ENCODE data around the gene UNC13C.

UNC13C gene

GRCh38 chr15:54280726-54281125 lies 302.5 kb downstream of the UNC13C start:
- Histone ChIP-seq H3K9me3 (ENCODE audit: control insufficient read depth, insufficient read depth, low read length) (no peaks in the 10 kb centered on the region), H4K20me1 (ENCODE audit: control insufficient read depth, insufficient read depth, low read depth, low read length) (no peaks in the 10 kb centered on the region), H3F3A (ENCODE audit: control insufficient read depth, insufficient read depth) (no peaks in the 10 kb centered on the region), H3K36me3 (ENCODE audit: control insufficient read depth, low read length) (no peaks in the 10 kb centered on the region), H3K79me2 (ENCODE audit: control insufficient read depth, low read length) (no peaks in the 10 kb centered on the region), H3K4me3 (ENCODE audit: low read length) (no peak overlapping the region), H3K27me3 (ENCODE audit: control insufficient read depth, low read length) (no peaks in the 10 kb centered on the region), H3K4me2 (ENCODE audit: low read length) (no peak overlapping the region), H3K9me2 (replicated peaks; ENCODE audit: control insufficient read depth, low read length) (no peaks in the 10 kb centered on the region), H3K4me1 (ENCODE audit: control insufficient read depth, low read length) (no peaks in the 10 kb centered on the region), H3K27ac (ENCODE audit: low read depth, low read length) (no peak overlapping the region)
- no peak for TF ChIP-seq EZH2phosphoT487 (IDR thresholded peaks at IDR 0.05; ENCODE audit: borderline replicate concordance, low read length)
- no peak for TF ChIP-seq CTCF (IDR thresholded peaks at IDR 0.05; ENCODE audit: low read depth, low read length, poor library complexity, severe bottlenecking)

GRCh38 chr15:54282228-54282836 lies 304.1 kb downstream of the UNC13C start:
- H3K4me1 ChIP-seq (ENCODE audit: control insufficient read depth, low read length), result no peaks in the 10 kb centered on the region
- no peak overlapping the region for H3K4me2 ChIP-seq (ENCODE audit: low read length)
- H3K36me3 ChIP-seq (ENCODE audit: control insufficient read depth, low read length), result no peaks in the 10 kb centered on the region
- no peaks in the 10 kb centered on the region for H4K20me1 ChIP-seq (ENCODE audit: control insufficient read depth, insufficient read depth, low read depth, low read length)
- TF ChIP-seq CTCF (IDR thresholded peaks at IDR 0.05; ENCODE audit: low read depth, low read length, poor library complexity, severe bottlenecking) (no peak), EZH2phosphoT487 (IDR thresholded peaks at IDR 0.05; ENCODE audit: borderline replicate concordance, low read length) (no peak)
- H3K79me2 ChIP-seq (ENCODE audit: control insufficient read depth, low read length), result no peaks in the 10 kb centered on the region
- H3F3A ChIP-seq (ENCODE audit: control insufficient read depth, insufficient read depth), result no peaks in the 10 kb centered on the region
- no peaks in the 10 kb centered on the region for H3K9me3 ChIP-seq (ENCODE audit: control insufficient read depth, insufficient read depth, low read length)
- no peak overlapping the region for H3K4me3 ChIP-seq (ENCODE audit: low read length)
- H3K9me2 ChIP-seq (replicated peaks; ENCODE audit: control insufficient read depth, low read length), result no peaks in the 10 kb centered on the region
- H3K27me3 ChIP-seq (ENCODE audit: control insufficient read depth, low read length), result no peaks in the 10 kb centered on the region
- H3K27ac ChIP-seq (ENCODE audit: low read depth, low read length), result no peak overlapping the region

GRCh38 chr15:54288049-54288448 lies 309.8 kb downstream of the UNC13C start:
- no peaks in the 10 kb centered on the region for H3K79me2 ChIP-seq (ENCODE audit: control insufficient read depth, low read length)
- H4K20me1 ChIP-seq (ENCODE audit: control insufficient read depth, insufficient read depth, low read depth, low read length), result no peaks in the 10 kb centered on the region
- H3K9me3 ChIP-seq (ENCODE audit: control insufficient read depth, insufficient read depth, low read length), result no peaks in the 10 kb centered on the region
- H3K4me1 ChIP-seq (ENCODE audit: control insufficient read depth, low read length), result no peaks in the 10 kb centered on the region
- H3K4me2 ChIP-seq (ENCODE audit: low read length), result no peak overlapping the region
- no peaks in the 10 kb centered on the region for H3F3A ChIP-seq (ENCODE audit: control insufficient read depth, insufficient read depth)
- H3K9me2 ChIP-seq (replicated peaks; ENCODE audit: control insufficient read depth, low read length), result no peaks in the 10 kb centered on the region
- no peak for TF ChIP-seq CTCF (IDR thresholded peaks at IDR 0.05; ENCODE audit: low read depth, low read length, poor library complexity, severe bottlenecking)
- no peak for TF ChIP-seq EZH2phosphoT487 (IDR thresholded peaks at IDR 0.05; ENCODE audit: borderline replicate concordance, low read length)
- H3K36me3 ChIP-seq (ENCODE audit: control insufficient read depth, low read length), result no peaks in the 10 kb centered on the region
- H3K27ac ChIP-seq (ENCODE audit: low read depth, low read length), result no peak overlapping the region
- no peaks in the 10 kb centered on the region for H3K27me3 ChIP-seq (ENCODE audit: control insufficient read depth, low read length)
- no peak overlapping the region for H3K4me3 ChIP-seq (ENCODE audit: low read length)
